HG02840 (cell line): ENCODE data around the gene EEF1AKMT4.

Experiments
- ATAC-seq: cut with Tn5 transposase; IDR thresholded peaks from one replicate; pipeline ENCODE4 v1.9.1; 2021; ENCODE audit warnings: mild to moderate bottlenecking, moderate library complexity, moderate number of reproducible peaks; ENCODE audit not compliant: unreplicated experiment, low FRiP score

EEF1AKMT4 gene

DNA sequence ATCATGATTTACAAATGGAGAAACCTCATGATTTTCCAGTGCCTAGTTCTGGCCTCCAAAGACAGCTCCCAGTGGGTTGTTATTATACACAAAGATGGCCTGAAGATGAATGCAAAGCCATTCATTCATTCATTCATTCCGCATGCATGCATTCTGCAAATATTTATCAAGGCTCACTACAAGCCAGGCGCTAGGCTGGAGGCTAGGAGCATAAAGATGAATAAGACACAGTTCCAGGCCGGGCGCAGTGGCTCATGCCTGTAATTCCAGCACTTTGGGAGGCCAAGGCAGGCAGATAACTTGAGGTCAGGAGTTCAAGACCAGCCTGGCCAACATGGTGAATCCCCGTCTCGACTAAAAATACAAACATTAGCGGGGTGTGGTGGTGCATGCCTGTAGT is 47.1 kb downstream of the EEF1AKMT4 start:
- no peak for ATAC-seq

DNA sequence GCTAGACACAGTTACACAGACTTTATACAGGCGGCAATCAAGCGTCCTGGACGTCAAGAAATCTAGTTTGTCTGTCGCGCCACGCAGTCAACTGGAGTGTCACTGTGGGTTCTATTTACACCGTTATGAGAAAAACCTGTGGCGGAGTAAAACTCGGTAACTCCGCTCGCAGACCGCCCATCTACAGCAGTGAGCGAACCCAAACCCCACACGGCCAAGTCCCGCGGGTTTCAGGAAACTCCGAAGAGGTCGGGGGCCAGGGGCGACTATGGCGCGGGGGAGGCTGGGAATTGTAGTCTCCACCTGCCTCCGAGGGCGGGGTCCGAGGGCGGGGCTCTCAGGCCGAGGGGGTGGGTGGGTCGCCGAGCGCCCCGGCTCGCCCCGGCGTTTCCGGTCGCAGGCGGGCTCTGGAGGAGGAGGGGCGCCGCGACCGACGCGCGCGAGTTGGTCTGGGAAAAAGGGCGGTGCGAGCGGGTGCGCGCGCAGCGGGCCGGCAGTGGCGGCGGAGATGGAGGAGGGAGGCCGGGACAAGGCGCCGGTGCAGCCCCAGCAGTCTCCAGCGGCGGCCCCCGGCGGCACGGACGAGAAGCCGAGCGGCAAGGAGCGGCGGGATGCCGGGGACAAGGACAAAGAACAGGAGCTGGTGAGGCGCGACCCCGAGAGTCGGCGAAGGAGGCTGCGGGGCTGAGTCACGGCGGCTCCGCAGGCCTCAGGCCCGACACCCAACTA is 49.5 kb downstream of the EEF1AKMT4 start, which contains the start of gene PSMD2:
Gene PSMD2, plus strand, starts transcription at position 483 of the 729 bp plus-strand sequence. Its CDS starts 26 bp downstream, at position 509.
- peak; percentile 94 for ATAC-seq

DNA sequence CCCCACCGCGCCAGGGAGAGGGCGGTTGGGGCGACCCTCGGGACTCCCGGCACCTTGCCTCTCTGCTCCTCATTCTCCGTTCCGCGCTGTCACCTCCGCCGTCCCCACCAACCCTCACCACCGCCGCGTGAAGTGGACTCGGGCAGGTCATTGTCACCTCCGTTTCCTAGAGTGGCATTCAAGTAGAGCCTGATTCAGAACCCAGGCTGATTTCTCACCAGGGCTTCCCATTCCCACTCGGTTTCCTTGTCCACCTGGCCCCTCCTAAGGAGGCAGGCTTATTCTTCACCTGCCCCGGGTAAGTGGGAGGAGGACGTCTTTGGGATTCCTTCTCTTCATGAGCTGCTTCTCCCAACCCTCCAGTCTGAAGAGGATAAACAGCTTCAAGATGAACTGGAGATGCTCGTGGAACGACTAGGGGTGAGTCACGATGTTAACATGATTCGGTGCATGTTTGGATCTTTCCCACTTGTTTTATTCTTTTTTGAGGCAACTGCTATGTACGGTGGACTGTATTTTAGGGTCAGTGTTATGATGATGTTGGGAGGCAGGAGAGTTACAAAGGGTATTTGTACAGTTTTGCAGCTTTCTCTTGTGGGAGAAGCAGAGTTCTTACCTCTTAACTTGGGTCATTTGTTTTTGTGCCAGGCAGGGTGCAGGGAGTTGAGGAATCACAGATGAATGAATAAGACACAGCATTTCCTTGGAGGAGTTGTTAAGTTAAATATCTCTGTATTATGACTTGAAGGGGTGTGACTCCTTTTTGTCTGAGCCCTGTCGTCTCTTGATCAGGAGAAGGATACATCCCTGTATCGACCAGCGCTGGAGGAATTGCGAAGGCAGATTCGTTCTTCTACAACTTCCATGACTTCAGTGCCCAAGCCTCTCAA is 50.3 kb downstream of the EEF1AKMT4 start:
- no peak for ATAC-seq

DNA sequence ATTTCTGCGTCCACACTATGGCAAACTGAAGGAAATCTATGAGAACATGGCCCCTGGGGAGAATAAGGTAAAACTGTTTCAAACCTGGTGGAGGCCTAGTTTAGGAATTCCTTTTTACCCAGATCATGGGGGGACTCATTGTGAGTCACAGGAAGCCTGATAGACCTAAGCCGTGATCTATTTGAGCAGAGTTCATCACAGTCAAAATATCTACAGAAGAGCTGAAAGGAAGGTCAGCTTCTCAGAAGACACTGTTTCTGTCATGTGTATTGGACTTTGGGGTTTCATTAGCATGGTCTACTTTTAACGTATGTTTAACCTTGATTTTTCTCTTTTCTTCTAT is 50.9 kb downstream of the EEF1AKMT4 start:
- no peak for ATAC-seq

DNA sequence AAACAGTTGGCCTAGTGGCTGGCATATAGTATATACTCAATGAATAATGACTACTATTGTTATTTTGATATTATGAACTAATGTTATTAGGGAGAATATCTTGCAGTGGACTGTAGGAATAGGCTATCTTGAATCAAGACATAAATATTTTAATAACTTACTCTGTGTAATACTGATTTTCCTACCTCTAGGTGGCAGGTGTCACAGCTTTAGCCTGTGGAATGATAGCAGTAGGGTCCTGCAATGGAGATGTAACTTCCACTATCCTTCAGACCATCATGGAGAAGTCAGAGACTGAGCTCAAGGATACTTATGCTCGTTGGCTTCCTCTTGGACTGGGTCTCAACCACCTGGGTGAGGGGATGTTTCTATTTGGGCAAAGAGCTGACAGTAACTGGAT is 56.1 kb downstream of the EEF1AKMT4 start:
- no peak for ATAC-seq

DNA sequence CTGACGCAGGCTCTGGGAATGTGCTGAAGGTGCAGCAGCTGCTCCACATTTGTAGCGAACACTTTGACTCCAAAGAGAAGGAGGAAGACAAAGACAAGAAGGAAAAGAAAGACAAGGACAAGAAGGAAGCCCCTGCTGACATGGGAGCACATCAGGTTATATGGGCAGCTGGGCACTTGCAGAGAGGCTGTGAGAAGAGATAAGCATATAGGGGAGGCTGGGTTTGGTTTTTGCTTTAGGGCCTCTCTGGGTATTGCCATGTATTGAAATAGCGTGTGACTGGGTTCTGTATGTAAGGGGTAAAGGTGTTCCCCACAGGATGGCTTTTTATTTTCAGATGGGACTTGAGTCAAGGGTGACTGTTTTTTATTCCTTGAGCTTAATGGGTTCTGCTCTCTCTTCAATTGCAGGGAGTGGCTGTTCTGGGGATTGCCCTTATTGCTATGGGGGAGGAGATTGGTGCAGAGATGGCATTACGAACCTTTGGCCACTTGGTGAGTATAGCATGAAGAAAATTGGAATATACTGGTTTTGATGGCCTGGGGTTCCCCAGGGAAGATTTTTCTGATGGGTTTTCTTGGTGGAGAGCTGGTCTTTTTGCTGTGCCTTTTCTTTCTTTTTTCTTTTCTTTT is 57.0 kb downstream of the EEF1AKMT4 start:
- no peak for ATAC-seq

DNA sequence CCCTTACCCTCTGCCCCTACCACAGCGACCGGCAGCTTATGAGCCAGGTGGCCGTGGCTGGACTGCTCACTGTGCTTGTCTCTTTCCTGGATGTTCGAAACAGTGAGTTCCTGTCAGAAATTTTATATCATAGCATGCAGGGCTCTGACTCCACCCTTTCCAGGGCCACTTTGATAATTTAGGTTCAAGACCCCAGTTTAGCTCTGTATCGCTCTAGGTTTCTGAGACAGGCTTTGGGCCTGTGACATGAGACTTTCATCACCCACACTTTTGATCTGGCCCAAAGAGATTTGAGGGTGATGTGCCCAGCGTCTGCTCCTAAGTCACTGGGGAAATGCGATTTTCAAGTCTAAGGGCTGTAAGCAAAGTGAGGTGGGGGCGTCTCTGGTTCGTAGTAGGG is 58.4 kb downstream of the EEF1AKMT4 start:
- ATAC-seq: no peak
